Activated T-helper 1 cell treated with Interleukin-2 at 50 U/mL for 16 hours (primary cell): ENCODE data around the gene NRDE2.
"Not testable (repeated sequence)": the region's sequence is repeated elsewhere in the genome, so short reads cannot be mapped to it uniquely, and the experiment has no call there.

Source experiments
- DNase-seq: peaks from one replicate; pipeline ENCODE4 v3.0.0-alpha.2; 2020; ENCODE audit warnings: low read depth

NRDE2 gene

DNA sequence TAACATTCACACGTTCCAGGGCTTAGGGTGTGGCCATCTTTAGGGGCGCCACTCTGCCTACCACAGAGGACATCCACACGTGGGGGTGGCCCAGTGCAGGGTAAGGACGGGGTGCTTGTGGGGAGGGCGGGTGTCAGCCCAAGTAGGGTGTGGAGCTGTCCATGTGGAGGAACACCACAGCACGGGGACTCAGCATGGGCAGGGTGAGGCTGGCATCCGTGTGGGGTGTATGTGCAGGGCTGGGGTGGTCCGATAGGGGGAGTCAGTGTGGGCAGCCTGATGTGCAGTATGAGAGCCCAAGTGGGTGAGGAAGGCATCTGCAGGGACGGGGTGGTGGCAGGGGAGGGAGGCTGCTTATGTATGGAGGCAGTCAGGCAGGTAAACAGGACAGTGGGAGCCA lies 57.7 kb downstream of the NRDE2 start:
- no peak for DNase-seq

DNA sequence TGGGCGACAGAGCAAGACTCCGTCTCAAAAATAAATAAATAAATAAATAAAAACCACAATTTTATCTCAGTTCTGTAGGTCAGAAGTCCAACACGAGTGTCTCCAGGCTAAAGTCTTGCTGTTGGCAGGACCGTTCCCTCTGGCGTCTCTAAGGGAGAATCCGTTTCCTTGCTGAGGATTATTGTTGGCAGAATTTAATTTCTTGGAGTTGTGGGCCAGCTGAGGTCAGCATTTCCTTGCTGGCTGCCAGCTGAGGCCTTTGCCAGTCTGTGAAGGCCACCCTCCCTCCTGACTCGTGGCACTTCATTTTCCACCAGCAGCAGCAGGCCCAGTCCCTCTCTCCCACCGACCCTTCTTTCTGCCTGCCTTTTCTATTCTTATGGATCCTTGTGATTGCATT lies 58.2 kb downstream of the NRDE2 start:
- no peak for DNase-seq

DNA sequence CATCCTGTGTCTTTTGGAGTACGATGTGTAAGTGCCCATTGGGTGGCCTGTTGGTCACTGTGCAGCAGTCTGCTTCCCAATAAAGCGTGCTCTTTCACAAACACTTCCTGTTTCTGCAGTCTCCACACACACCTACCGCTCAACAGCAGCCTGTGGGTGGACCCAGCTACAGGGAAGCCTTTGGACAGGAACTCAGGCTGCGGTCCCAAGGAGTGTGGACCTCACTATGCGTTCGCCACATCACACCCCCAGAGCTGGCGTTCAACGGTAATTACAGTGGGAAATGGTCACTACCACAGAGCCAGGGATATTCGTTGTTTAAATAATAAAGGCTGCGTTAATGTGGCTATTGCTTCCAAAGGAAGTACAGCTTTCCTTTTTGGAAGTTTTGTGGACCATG lies 59.2 kb downstream of the NRDE2 start:
- no peak for DNase-seq

DNA sequence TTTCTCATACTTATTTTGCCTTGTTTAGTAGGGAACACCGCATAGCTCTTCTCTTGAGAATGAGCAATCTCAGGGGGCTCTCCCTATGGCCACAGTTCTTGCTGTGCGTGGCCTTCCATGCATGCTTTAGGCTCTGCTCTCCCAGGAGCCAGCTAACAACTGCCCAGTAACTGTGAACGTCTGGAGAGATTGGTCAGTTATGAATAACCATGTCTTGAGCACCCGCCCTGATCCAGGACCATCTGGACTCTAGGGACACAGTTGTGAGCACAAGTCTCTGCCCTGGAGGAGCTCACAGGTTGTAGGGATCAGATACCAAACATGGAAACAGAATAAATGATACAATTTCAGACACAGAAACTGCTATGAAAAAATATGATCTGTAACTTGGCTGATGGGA lies 63.3 kb downstream of the NRDE2 start:
- DNase-seq, result no peak

DNA sequence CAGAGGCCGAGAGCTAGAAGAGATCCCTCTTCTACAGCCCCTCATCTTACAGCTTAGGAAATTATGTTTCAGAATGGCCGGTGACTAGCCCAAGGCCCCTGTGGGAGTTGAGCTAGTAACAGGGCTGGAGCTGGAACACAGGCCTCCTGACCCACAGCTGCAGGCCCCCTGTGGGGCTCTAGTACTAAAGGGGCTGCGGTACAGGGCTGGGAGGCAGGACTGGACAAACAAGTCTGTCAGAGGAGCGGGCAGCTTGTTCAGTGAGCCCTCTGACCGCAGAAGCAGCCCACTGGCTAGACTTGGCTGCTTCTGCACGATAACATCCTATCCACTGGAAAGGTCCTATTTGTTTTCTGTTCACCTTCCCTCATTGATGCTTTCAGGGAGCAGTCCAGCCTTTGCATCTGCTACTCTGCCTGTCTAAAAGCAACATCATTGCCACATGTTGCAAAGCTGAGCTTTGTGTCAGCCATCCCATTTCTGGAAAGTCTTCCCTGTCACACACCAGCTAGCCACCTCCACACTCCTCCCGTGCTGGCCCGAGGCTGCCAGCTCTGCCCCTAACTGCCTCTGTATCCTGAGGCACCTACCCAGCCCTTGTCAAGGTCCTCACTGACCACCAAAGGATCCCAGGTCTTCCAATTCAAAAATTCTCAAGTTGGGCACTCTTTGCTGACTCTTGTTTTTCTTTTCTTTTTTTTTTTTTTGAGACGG lies 65.1 kb downstream of the NRDE2 start:
- DNase-seq, result no peak

DNA sequence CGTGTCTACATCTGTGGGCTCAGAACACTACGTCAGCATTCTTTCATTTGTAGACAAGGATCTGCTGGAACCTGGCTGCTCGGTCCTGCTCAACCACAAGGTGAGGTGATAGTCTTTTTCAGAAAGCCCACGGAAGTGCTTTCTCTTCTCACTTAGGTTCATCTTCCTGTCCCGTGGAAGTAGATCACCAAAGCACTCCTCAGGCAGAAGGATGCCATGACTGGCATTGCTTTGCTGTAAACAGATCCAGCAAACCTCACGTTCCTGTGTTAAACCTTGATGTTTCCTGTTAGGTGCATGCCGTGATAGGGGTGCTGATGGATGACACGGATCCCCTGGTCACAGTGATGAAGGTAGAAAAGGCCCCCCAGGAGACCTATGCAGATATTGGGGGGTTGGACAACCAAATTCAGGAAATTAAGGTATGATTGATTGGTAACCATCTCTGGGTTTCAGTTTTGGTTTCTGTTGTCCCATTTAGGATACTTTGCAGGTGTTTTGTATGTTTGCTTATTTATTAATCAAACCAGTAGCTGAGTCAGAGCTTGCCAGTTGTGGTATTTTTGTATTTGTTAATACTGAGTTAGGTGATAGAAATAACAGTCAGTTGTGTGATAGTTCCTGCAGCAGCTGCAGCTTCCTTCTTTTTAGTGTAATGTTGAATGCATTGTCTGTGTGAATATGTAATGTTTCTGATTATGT lies 67.8 kb downstream of the NRDE2 start:
- DNase-seq, result no peak

DNA sequence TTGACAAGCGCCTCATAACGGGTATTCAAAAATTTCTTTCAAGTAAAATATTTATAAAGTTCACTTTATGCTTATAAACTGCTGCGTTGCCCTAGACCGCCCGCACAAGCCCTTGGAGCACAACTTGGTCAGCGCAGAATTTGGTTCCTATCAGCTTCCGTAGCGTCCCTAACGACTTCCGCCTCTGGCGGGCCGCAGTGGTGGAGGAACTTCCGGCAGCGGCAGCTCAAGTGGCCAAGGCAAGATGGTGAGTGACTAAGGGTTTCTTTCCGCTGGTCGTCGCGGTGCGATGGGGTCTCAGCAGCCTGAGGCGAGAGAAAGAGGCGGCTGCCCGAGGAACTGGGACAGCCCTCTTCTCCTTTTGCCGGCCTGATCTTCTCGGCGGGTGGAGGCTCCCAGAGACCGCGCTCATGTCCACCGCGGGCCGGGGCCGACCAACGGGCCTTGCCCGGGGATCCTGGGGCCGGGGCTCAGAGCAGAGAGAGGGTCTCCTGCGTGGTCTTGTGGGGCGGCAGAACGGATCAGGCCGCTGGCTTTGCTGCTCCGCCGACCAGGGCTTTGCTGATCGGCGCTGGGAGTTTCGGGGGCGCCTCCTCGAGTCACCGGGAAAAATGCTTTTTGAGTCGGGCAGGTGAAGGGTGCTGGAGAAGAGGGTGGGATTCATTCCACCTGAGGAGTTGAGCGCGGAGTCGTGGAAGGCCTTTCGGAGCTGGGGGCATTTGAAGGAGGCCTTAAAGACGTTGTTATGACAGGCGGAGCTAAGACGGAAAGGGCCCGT lies 75.2 kb downstream of the NRDE2 start, which contains the start of gene PSMC1:
Gene PSMC1, plus strand, starts transcription at position 200 of the 778 bp plus-strand sequence. Its CDS starts 45 bp downstream, at position 245.
- peak; percentile 82 for DNase-seq

DNA sequence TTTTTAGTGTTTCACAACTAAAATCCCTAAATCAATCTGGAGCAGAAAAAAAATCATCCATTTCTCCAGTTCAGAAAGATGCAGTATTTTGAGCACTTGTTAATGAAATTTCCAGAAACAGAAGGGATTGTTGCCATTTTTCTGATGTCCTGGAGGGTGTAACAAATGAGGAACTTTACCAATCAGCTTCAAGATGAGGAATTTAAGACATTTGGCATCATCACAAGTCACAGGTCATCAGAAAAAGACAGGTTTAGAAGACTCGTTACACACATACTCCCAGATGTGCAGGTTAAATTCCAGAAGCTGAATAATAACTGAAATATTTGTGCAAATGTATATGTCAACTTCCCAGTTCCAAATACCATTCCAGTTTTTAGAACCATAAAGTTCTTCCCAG lies 75.9 kb downstream of the NRDE2 start:
- DNase-seq, result no peak

DNA sequence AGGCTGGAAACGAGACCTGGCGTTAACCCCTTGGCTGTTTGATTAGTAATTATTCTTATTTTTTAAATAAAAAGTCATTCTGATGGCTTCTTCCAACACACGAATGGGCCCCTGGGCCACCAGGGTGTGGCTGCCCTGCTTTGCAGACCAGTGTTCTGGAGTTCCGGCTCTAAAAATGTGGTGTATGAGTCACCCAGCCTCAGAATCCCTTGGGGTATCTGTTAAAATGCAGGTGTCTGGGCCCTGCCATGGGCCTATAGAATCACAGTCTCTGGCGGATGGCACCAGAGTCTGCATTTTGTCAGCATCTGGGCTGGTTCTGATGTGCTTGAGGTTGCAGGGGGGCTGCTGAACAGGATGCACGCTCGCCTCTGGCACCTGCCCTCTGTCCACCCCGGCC lies 77.9 kb downstream of the NRDE2 start:
- no peak for DNase-seq

DNA sequence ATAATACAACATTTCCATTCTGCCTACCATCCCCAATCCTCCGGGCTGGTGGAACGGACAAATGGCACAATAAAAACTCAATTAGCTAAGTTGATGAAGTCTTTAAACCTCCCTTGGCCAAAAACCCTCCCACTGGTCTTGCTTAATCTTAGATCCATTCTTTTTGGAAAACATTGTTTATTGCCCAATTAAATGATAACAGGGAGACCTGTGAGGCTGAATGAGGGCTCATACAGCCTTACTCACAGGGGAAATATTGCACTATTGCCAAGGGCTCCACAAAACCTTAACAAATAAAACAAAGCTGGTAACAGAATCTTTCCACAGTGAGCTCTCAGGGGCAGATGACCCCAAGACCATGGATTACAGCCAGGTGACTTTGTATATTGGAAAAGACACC lies 83.1 kb downstream of the NRDE2 start:
- no peak for DNase-seq

DNA sequence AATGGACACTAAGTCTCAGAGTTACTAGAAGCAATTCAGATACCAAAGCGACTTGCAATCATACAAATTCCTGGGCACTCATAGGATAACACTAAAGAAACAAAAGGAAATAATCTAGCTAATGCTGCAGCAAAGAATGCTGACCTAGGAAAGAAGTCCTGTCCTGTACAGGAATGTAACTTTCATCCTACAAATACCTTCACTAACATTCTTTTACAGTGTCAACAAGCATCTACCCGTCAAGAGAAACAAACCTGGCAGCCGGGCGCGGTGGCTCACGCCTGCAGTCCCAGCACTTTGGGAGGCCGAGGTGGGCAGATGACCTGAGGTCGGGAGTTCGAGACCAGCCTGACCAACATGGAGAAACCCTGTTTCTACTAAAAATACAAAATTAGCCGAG lies 84.3 kb downstream of the NRDE2 start:
- DNase-seq, result not testable (repeated sequence)

DNA sequence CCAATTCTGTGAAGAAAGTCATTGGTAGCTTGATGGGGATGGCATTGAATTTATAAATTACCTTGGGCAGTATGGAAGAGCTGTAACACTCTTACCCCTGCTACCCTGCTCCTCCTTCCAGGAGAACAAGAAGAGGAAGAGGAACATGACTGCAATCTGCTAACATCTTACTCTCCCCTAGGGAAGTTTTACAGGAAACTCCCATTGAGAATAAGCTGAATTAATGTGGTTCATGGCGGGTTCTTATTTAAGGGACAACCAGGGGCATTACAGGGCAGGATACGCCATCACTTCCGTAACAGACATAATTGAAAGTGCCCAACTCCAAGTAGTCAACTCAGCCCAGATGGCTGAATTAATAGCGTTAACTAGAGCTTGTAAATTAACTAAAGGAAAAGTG lies 84.8 kb downstream of the NRDE2 start:
- DNase-seq, result no peak

DNA sequence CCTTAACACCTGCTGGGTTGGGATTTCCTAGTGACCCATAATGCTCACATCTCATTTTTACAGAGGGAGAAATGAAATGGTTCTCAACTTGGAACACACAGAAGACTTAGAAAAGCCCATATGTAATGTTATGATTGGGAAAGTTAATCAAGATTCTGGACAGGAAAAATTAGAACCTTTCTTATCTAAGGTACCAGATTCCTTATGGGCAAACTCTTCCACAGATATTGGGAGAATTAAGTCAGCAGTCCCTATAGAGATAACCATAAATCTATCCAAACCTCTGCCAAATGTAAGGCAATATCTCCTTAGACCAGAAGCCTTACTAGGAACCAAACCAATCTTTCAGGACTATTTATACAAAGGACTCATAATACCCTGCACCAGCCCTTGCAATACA lies 89.3 kb downstream of the NRDE2 start:
- DNase-seq, result no peak

DNA sequence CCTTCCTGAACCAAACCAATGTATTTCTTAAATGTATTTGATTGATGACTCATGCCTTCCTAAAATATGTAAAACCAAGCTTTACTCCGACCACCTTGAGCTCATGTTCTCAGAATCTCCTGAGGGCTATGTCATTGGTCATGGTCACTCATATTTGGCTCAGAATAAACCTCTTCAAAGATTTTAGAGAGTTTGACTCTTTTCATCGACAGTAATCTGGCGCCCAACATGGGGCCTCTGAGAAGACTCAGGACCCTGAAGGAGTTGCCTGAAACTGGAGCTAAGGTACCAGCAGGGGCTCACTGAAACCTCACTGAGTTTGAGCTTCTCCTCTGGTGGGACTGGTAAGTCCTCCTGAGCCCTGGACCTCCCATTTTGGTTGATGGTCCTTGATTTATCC lies 92.6 kb downstream of the NRDE2 start:
- DNase-seq, result no peak

DNA sequence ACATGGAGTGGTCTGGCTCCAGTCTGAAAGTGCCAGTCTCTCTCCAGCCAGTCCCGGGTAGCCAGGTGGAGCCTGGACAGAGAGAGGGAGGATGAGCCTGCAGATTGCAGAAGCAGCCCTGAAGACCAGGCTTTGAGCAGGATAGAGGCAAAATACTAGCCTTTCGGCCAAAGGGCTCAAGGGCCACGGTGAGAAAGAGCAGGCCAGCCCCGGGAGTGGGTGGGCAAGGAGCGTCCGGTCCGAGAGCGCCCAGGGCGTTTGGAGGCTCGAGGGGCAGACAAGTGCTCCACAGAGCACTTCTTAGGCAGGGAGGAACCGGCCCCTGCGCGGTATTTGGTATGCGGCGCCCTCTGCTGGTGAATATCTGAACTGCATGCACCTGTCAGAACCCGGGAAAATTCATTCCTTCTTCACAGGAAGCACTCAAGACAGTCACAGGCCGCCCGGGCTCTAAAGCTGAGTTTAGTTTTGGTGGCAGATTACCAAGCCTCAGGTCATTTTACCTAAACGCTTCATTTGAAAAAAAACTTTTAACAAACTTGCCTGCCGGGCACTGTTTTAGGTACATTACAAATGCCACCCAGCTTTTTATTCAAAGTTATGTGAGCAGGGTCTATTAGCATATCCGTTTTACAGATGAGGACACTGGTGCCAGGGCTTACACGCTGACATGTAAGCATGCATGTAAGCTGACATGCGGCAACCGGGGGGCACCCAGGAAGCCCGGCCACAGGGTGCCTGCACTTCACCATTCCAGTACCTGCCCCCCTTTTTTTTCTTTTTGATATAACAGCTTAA lies 96.4 kb downstream of the NRDE2 start:
- peak; percentile 41 for DNase-seq

DNA sequence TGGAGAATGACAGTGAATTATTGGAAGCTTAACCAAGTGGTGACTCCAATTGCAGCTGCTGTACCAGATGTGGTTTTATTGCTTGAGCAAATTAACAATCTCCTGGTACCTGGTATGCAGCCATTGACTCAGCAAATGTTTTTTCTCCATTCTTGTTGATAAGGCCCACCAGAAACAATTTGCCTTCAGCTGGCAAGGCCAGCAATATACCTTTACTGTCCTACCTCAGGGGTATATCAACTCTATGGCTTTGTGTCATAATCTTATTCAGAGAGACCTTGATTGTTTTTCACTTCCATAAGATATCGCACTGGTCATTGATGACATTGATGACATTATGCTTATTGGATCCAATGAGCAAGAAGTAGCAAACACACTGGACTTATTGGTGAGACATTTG lies 101.8 kb downstream of the NRDE2 start:
- not testable (repeated sequence) for DNase-seq

DNA sequence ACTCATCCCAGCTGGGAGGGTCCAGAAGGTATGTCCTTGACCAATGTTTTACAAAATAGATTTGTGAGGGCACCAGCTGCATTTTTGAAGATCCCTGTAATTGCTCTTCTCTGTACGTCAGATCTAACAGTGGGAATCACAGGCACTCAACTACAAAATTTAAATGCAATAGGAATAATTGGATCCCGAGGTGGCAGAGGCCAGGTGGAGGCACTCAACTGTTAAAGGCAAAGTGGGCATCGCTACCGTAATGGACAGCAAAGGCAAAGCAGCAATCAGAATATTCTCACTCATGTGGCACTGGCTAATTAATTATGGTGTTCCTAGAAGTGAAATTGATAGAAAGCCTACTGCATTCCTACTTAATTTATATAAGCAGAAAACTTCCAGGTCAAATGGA lies 103.3 kb downstream of the NRDE2 start:
- DNase-seq, result no peak
